CD4-positive, alpha-beta T cell treated with Interleukin-10 for 1 hour (primary cell): ENCODE results near the gene MAGI2.
"Not testable (repeated sequence)": the region's sequence is repeated elsewhere in the genome, so short reads cannot be mapped to it uniquely, and the experiment has no call there.

Experiments used
- DNase-seq: peaks from one replicate; pipeline ENCODE4 v3.0.0-alpha.2; 2020

The MAGI2 gene

DNA sequence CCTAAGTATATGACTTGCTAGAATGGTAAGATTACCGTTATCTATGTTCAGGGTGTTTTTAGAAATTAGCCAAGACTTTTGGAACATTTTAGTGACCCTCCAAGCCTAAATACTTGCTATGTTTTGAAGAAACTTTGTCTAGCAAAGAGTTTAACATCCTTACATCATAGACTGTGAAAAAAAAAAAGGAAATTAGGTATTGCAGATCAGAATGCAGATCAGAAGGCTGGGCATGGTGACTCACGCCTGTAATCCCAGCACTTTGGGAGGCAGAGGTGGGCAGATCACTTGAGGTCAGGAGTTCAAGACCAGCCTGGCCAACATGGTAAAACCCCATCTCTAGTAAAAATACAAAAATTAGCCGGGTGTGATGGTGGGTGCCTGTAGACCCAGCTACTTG is 10.7 kb downstream of the MAGI2 start:
- DNase-seq = not testable (repeated sequence)

DNA sequence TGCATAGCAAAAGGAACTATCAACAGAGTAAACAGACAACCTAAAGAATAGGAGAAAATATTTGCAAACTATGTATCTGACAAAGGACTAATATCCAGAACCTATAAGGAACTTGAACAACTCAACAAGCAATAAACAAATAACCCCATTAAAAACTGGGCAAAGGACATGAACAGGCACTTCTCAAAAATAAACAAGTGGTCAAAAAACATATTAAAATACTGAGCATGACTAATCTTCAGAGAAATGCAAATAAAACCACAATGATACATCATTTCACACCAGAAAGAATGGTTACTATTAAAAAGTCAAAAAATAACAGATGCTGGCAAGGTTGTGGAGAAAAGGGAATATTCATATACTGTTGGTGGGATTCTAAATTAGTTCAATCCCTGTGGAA is 17.1 kb downstream of the MAGI2 start:
- no peak for DNase-seq

DNA sequence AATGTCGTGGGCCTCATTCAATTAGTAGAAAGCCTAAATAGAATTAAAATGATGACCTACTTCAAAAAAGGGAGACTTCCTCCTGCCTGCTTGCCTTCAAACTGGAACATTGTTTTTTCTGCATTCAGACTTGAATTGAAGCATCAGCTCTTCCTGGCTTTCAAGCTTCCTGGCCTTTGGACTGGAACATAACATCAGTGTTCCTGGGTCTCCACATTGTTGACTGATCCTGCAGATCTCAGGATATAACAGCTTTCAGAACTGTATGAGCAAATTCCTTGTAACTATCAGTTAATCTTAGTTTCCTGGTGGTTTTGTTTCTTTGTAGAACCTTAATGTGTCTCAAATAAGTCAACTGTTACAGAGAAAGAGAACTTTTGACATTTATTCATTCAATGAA is 18.6 kb downstream of the MAGI2 start:
- no peak for DNase-seq

DNA sequence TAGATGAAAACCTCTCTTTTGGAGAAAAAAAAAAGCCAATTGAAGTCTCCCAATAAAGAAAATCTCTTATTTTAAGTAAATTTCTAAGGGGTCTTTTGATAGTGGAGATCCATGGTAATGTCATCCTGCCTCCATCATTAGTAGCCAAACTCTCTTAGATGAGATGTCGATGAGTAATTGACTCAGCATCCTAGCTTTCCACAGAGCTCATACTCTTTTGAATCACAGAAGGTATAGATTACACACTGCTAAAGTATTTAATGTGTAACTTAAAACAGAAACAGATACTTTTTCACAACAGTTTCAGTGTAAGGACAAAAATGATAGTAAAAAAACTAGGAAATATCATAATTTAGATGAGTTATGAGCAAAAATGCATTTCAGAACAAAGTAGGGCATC is 19.4 kb downstream of the MAGI2 start:
- DNase-seq = no peak

DNA sequence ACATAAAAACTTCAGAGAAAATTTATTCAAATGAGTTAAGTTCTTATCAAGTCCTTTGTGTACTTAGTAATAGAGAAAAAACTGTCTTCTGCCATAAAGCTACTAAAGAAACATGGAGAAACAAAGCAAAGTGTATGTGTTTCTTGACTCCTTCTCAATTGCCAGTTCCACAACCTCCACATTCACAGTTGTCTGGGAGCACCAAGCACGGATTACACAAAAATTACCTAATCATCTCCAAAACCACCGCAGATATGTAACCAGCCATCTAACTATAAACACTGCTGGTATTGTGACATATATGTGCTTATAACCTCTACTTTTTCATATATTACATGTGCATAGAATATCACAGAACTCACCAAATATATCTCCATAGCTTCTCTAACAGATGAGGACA is 23.1 kb downstream of the MAGI2 start:
- no peak for DNase-seq

DNA sequence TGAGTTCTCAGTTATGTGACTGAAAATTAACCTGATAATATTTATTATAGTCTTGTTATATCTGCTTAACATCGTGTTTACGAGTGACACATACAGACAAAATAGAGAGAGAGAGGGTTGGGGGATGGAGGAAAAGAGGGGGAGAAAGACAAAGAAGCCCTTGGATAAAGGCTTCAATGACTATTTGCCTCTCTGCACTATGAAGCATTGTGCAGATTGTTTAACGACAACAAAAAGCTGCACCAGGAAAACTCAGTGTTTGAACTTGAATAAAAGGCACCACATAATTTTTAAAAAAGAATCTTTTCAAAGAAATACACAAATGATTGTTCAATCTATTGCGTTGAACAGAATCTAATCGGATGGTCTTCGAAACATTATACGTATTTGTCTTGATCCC is 27.8 kb downstream of the MAGI2 start:
- no peak for DNase-seq

DNA sequence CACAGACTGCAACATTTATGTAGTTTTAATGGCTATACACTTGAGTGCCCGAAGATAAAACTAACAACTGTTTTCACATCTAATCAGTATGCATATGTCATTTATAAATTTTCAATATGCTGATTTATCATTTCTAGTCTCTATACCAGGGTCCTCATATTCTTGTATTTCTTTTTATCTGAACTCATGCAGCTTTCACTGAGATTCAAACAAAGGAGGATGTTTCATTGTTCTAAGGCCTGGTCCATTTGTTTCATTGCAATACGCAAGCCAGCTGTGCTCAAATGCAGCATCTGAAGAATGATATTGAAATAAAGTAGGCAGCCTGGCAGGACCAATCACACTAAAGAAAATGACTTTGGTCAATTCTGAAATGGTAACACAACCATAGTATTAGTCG is 31.7 kb downstream of the MAGI2 start:
- DNase-seq = no peak

DNA sequence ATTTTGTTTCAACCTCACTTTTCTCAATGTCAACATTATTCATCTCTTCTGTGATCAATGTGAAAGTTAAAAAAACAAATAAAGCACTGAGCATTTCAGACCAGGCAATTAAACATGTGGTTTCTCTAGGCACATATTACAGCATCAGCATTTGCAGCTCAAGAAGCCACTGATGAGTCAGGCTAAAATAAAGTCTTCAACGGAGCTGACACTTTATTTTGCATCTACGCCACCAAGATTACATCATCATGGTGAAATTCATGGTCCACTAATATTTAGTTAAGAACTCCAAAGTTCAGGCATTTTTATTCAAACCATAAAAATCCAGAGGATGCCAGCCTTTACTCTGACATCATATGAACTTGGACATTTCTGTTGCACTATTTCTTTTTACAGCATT is 33.0 kb downstream of the MAGI2 start:
- DNase-seq = no peak

DNA sequence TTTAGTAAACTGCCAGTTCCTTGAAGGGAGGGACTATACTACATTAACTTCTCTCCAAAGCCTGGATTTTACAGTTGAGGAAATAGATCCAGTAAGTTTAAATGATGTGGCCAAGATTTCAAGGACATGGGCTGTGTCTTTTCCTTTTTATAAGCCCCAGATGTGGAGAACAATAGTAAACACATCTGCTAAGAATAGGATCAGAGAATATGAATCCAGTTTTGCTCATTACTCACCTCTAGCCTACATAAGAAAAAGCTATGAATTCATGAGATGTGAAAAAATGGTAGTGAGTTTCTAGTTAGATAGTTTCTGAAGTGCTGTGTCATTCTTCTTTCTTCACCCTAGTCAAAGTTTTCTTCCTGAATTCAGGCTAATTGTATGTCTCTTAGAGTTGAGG is 38.6 kb downstream of the MAGI2 start:
- no peak for DNase-seq

DNA sequence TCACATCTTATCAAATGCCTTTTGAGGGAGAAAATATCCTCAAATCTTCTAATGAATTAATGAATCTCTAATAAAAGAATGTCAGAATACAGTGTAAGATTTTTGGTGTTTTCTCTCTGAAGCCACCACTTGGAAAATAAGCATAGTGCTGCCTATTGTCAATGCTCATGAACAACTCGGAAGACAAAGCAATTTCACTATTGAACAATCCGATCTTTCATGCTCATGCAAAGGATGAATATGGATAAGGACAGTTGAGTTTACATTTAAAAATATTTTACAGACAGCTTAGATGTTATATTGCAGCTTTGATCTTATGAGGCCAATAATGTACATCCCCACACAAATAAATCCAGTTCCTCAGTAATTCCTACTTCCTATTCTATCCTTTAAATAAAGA is 40.6 kb downstream of the MAGI2 start:
- no peak for DNase-seq

DNA sequence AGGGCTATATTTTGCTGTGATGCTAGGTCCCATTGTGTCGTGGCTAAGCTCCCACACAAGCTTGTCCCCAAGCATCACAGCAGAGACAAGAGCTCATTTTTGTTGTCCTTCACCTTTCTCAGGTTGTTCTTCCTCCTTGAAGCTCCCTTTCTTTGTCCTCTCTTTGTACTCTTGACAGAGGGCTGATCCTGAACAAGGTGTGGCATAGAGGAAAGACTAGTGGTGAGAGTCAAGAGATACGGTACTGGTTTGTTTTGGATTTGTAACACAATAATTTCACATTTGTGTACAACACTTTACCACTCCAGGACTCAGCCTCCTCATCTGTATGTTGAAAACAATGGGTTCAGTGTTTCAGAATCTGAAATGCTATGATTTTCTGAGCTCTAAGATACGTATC is 41.0 kb downstream of the MAGI2 start:
- no peak for DNase-seq

DNA sequence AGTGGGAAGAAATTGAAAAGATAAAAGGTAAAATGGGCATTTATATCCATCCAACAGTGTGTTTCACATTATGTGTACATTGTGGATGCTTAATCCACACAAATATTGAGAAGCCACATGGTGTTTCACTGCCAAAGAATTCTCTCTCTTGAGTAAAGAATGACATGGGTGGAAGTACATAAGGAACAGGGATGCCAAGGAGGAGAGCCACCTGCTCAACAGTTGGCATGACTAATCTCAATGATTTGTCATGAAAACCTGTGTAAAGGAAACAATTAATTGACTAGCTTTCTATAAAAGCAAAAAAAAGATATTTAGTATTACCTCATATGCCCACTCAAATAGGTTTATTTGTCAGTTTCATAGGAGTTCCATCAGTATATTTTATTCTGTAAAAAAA is 43.1 kb downstream of the MAGI2 start:
- DNase-seq = no peak

DNA sequence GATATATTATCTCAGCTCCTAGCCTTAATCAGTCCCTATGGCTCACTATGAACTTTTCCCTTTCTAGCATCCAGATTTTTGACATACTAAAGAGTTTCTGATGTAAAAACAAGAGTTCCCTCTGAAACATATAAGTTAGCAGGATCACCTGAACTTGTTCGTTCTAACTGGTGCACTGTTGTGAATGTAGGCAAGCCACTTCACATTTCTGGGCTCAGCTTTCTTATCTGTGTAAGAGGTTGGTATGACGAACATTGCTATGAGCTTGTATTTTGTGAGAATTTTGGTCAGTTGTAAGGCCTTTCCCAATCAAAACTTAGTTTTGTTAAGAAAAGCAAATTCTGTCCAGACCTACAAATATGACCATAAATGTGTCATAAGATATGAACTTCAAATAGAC is 46.1 kb downstream of the MAGI2 start:
- DNase-seq = no peak

DNA sequence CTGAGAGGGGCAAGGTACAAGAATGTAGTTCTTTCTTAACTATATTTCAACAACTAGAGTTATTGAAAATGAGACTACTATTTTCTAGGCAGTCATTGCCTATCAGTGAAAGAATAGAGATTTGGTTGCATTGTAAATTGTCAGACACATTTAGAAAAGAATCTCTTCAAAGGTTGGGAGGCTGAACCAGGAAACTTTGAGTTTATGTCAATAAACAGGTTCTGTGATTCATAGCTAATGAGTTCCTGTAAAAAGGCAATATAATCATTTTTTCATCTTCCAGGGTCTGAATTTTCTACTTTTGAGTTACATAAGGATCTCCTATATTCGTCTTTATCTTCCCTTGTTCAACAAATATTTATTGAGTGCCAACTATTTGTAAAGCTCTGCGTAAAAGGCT is 47.1 kb downstream of the MAGI2 start:
- no peak for DNase-seq

DNA sequence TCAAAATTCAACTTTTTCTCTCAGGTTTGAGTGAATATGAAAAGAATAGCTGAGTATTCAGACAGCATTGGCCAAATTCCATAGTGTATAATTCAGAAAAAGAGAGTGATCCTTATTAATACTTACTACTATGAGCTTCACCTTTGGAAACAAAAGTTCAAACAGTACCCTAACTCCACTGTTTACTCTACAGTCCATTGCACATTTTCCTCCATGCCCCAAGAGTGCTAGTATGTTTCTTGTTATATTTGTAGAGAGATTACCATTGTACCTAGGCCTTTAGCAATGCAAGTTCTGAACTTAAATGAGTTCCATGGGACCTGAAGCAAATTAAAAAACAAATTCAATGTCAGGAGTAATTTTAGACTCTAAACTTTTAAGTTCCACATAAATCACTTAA is 48.1 kb downstream of the MAGI2 start:
- no peak for DNase-seq

DNA sequence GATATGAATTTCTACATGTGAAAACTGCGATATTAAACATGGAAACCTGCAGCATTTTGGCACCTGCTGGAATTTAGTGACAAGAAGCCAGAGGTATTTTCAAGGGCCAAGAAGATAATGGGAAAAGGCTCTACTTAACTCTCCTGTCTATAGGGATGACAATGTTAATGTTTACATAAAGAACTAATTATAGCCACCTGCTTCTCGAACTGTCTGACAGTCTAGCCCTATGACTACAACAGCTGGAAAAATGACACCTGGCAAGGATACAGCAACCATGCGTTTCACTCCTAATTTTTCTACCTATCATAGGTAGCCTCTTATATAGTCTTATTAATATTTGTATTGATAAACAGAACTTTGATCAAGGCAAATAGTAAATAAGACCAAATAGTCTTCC is 49.6 kb downstream of the MAGI2 start:
- DNase-seq = no peak

DNA sequence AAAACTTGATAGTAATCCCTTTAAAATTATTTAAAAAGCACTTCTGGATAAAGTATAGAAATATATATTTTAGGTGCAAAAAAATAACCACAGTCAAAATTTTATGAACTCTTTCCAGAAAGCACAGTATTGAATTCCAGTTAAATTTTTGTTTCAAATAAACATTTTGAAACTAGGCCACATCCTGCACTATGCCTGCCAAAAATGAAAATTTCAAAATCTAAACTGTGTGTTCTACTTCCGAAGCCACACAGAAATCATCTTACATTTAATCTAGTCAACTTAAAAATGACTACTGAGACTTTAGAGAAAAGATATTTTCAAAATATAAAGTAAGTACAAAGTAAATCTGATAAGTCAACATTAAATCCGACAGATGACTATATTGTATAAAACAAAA is 50.0 kb downstream of the MAGI2 start:
- DNase-seq = no peak

DNA sequence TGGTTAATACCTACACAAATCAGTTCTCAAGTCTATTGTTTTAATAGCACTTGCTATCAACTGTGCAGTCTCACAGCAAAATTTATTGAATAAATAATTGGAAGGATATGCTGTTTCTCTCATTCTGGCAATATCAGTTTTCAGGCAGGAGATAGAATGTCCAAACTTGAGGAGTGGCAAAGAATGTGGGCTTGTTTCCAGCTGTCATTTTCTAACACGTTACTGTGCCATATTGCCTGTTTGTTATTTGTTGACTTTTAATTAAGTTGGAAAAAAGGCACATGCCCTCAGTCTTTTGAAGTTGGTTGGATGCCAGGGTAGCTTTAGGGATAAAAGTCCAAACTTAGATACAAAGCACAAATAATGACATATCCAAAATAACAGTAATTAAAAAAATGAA is 52.2 kb downstream of the MAGI2 start:
- no peak for DNase-seq

DNA sequence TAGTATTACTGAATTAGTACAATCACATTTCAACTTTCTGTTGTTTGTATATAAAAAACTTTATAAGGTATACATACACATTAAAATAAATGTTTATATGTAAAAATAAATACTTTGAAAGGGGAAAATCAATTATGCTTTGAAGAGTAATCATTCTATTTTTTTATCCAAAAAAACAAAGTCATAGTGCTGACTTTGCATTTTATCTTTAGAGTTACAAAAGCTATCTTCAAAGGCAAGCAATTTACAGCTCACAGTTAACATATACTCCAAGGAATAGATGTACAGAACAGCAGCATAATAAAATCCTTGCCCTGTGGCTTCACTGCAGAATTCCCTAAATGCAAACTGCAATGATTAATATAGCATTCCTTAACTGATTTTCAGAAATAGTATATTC is 53.2 kb downstream of the MAGI2 start:
- DNase-seq = no peak

DNA sequence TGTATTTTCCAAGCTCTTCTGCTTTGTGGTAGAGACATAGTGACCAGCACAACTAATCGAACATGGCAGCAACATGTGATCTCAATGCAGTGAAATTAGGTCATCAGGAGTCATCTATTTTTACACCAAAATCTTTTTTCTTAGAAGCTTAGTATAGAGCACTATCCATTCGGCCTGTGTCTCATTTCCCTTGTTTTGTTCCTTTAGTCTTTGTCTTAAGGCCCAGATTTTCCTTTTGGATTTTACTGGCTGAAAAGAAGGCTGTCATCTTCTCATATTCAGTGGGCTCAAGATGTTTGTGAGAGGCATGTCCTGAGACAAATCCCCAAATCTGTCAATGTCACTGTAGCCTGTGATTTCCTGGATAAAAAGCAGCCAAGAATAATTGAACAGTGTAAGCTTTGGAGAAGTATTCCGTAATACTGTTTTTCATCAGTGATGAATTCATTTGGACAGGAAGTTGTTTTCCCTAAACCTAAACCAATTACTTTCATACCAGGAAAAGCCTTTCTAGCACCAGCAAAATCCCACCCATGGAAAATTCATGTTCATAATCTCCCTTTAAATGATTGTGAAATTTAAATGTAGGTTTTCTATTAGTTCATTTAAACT is 55.2 kb downstream of the MAGI2 start:
- DNase-seq = no peak

DNA sequence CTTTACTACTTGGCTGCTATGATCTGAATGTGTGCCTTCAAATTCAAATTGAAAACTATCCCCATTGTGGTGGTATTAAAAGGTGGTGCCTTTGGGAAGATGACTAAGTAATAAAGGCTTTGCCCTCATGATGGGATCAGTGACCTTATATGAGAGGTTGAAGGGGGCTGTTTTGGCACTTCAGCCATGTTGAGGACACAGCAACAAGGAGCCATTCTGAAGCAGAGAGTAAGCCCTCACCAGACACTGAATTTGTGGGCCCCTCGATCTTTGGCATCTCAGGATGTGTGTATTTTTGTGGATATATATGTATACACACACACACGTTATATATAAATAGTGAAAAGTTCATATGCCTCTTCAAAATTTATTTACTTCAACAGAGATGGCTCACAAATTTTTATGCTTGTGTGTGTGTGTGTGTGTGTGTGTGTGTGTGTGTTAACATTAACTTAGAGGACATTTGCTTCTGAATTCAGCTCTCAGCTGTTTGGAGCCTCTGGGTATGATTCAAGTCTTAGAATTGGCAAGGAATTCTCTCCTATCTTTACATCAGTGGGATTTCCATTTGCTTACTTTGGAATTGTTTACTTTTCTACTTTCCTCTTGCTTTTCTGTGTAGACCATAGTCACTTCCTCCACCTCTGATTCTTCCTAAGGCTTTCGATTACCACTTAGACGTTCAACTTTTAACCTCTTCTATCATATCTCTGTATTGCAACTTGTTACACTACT is 66.6 kb downstream of the MAGI2 start:
- DNase-seq = no peak

DNA sequence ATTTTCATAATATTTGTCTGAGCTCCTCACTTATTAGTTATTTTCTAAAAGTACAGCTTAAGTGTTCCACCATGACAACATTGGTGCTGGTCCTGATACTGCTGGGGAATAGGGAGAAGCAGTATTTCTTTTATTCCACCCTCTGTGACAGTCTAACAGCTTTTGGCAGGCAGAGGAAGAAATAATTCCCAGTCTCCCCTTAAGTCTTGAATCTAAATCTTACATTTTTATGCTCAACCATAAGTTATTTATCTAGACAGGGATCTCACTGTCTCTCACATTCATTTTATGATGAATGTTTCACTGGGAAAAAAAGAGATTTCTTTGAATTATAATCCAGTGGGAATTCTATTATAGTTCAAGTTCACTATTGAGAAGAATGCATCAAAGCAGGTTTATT is 71.5 kb downstream of the MAGI2 start:
- DNase-seq = no peak

DNA sequence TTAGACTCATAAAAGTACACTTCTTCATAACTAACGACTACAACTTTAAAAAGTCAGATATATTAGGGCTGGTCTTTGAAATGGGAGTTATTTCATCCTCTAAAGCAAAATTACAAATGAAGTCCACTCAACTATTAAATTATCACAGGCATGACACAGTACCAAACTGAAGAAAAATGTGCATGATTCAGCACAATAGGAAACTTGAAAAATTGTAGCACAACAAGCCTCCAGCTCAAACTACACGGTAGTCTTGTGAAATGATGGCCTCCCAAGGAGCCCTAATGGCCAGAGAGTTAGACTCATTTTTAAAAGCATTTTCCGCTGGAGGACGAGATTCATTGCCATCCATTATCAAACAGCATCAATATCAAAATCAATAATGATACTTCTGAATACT is 76.4 kb downstream of the MAGI2 start:
- DNase-seq = no peak

DNA sequence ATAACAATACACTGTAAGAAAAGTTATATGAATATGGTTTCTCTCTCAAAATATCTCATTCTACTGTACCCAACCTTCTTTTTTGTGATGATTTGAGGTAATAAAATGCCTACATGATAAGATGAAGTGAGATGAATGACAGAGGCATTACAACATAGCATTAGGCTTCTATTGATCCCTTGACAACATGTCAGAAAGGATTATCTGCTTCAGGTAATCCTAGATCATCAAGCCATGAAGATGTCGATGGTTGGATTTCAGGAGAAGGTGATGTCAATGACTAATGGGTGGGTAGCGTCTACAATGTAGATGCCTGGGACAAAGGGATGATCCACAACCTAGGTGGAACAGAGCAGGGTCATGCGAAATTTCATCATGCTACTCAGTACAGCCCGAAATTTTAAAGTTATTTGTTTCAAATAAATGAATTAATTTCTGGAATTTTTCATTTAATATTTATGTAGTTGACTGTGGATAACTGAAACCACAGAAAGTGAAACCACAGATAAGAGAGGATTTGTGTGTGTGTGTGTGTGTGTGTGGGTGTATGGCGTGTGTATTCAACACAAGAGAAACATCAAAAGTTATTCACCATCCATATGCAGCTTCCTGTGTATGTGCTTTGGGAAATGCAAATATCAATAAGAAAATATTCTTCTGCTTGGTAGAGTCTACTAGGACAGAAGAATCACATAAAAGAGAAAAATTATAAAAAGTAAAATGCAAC is 77.0 kb downstream of the MAGI2 start:
- DNase-seq = no peak

DNA sequence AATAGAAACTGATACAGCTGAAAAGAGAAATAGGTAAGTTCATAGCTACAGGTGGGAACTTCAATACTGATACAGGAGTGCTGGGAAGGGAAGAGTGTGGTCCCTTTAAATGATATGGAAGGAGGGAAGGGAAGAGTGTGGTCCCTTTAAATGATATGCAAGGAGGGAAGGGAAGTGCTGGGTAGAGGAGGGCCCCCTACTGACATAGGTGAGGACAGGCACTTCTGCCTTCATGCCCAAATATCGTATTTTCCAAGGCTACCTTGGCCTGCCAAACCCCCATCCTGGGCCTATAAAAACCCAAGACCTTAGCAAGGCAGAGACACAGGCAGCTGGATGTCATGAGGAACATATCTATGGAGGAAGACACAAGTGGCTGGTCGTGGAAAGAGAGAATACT is 92.3 kb downstream of the MAGI2 start:
- DNase-seq = no peak
